Ovary (tissue), 3 donors: Measurements from ENCODE around the gene CABLES1.

ENCODE experiments used
- POLR2A ChIP-seq: fragments of 450-650 bp; IDR thresholded peaks from one replicate; pipeline ENCODE4 v1.6.1; 2017; ENCODE audit warnings: antibody characterized with exemption, mild to moderate bottlenecking, moderate library complexity
- TF ChIP-seq, protein P1 (sequence below), 3 donors: fragments of 450-650 bp in 2 of 3; fragments of 200-600 bp in 1 of 3; IDR thresholded peaks; one replicate each; pipeline versions ENCODE4 v1.5.1 to v1.8.0; 2016 to 2022; ENCODE audit warnings: antibody characterized with exemption in 3 of 3, mild to moderate bottlenecking in 1 of 3
- donor health status: DM: no; HTN: no; CAD: no.

DNA sequence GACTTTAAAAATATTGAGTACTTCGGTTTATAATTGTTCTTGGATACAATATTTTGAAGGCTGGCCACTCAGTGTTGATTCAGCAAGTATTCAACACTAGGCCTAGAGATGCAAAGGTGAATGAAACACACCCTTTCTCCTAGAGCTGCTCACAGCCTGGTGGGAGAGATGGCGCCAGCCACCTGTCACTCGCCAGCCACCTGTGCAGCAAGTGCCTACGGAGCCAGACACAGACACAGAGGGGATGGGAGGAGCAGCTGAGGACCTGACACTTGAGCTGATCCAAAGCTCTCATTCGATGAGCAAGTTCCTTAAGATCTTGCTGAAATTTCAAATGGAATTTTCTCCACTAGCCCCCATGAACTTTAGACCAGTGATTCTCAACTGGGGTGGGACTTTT is 166.7 kb downstream of the CABLES1 start:
- TF ChIP-seq, protein P1, sequence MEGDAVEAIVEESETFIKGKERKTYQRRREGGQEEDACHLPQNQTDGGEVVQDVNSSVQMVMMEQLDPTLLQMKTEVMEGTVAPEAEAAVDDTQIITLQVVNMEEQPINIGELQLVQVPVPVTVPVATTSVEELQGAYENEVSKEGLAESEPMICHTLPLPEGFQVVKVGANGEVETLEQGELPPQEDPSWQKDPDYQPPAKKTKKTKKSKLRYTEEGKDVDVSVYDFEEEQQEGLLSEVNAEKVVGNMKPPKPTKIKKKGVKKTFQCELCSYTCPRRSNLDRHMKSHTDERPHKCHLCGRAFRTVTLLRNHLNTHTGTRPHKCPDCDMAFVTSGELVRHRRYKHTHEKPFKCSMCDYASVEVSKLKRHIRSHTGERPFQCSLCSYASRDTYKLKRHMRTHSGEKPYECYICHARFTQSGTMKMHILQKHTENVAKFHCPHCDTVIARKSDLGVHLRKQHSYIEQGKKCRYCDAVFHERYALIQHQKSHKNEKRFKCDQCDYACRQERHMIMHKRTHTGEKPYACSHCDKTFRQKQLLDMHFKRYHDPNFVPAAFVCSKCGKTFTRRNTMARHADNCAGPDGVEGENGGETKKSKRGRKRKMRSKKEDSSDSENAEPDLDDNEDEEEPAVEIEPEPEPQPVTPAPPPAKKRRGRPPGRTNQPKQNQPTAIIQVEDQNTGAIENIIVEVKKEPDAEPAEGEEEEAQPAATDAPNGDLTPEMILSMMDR (IDR thresholded peaks at IDR 0.05) = no peak
- no peak for TF ChIP-seq POLR2A
